Osteocyte (in vitro differentiated cells): ENCODE measurements around the gene IRX4. TPM values are rescaled to one million over a fixed set of nuclear protein-coding genes. Genes with fewer than 3 reads are reported as not detected.

ENCODE experiments used
- DNase-seq: peaks from one replicate; pipeline ENCODE4 v3.0.0; 2021; ENCODE audit warnings: mixed read lengths; ENCODE audit not compliant: unreplicated experiment; ENCODE audit errors: extremely low spot score
- H3K27ac Mint-ChIP-seq: one replicate; pipeline ENCODE4 v1.8.0; 2021; ENCODE audit warnings: mild to moderate bottlenecking, mixed read lengths; ENCODE audit not compliant: unreplicated experiment
- H3K27me3 Mint-ChIP-seq: one replicate; pipeline ENCODE4 v1.8.0; 2021; ENCODE audit warnings: mixed read lengths; ENCODE audit not compliant: unreplicated experiment
- H3K36me3 Mint-ChIP-seq: one replicate; pipeline ENCODE4 v1.8.0; 2021; ENCODE audit warnings: mixed read lengths; ENCODE audit not compliant: unreplicated experiment
- H3K4me1 Mint-ChIP-seq: one replicate; pipeline ENCODE4 v1.8.0; 2021; ENCODE audit warnings: mixed read lengths; ENCODE audit not compliant: unreplicated experiment
- H3K4me3 Mint-ChIP-seq: one replicate; pipeline ENCODE4 v1.8.0; 2021; ENCODE audit warnings: mild to moderate bottlenecking, moderate library complexity, mixed read lengths; ENCODE audit not compliant: unreplicated experiment
- H3K9me3 Mint-ChIP-seq: one replicate; pipeline ENCODE4 v1.8.0; 2021; ENCODE audit warnings: mixed read lengths; ENCODE audit not compliant: unreplicated experiment
- CTCF ChIP-seq: fragments of 200-600 bp; sonication (generic); IDR thresholded peaks from 2 replicates; pipeline ENCODE4 v1.5.0; 2021; ENCODE audit warnings: antibody characterized with exemption, mild to moderate bottlenecking, moderate library complexity
- total RNA-seq: library from RNA; stranded (reverse); gene quantifications from 2 replicates; pipeline ENCODE4 v1.2.1, GENCODE V29; 2021

The IRX4 gene
- total RNA-seq, 1 donor from 2014 or later, result not detected

- peaks cover 14% of the 10 kb centered on the region for H3K27me3 Mint-ChIP-seq
- H3K9me3 Mint-ChIP-seq, result no peaks in the 10 kb centered on the region
- no peaks in the 10 kb centered on the region for H3K36me3 Mint-ChIP-seq
- TF ChIP-seq CTCF, result no peak
- DNase-seq, result no peak
- H3K4me1 Mint-ChIP-seq, result no peaks in the 10 kb centered on the region
- no peak overlapping the region for H3K27ac Mint-ChIP-seq
- H3K4me3 Mint-ChIP-seq, result no peak overlapping the region
Measured at GRCh38 chr5:1864896-1865440, 17.8 kb downstream of the IRX4 start.

- no peaks in the 10 kb centered on the region for H3K9me3 Mint-ChIP-seq
- H3K27ac Mint-ChIP-seq, result no peak overlapping the region
- no peak for TF ChIP-seq CTCF
- H3K27me3 Mint-ChIP-seq, result peaks cover 8% of the 10 kb centered on the region
- H3K4me1 Mint-ChIP-seq, result no peaks in the 10 kb centered on the region
- no peak overlapping the region for H3K4me3 Mint-ChIP-seq
- no peaks in the 10 kb centered on the region for H3K36me3 Mint-ChIP-seq
- DNase-seq, result no peak
Measured at GRCh38 chr5:1860949-1861348, 21.8 kb downstream of the IRX4 start.

- Mint-ChIP-seq H3K27me3 (peaks cover 5% of the 10 kb centered on the region), H3K4me3 (no peak overlapping the region), H3K36me3 (no peaks in the 10 kb centered on the region), H3K9me3 (no peaks in the 10 kb centered on the region), H3K27ac (no peak overlapping the region), H3K4me1 (no peaks in the 10 kb centered on the region)
- DNase-seq, result no peak
- TF ChIP-seq CTCF, result no peak
Measured at GRCh38 chr5:1860021-1860610, 22.6 kb downstream of the IRX4 start.

GRCh38 chr5:1859099-1859498, 23.6 kb downstream of the IRX4 start:
- Mint-ChIP-seq H3K4me1 (no peaks in the 10 kb centered on the region), H3K9me3 (no peaks in the 10 kb centered on the region), H3K36me3 (no peaks in the 10 kb centered on the region), H3K27me3 (peaks cover under 1% of the 10 kb centered on the region), H3K4me3 (no peak overlapping the region), H3K27ac (no peak overlapping the region)
- no peak for DNase-seq
- no peak for TF ChIP-seq CTCF

GRCh38 chr5:1858436-1858835, 24.3 kb downstream of the IRX4 start:
- Mint-ChIP-seq H3K27me3 (peaks cover 7% of the 10 kb centered on the region), H3K9me3 (no peaks in the 10 kb centered on the region), H3K4me1 (no peaks in the 10 kb centered on the region), H3K36me3 (no peaks in the 10 kb centered on the region), H3K4me3 (no peak overlapping the region), H3K27ac (no peak overlapping the region)
- no peak for DNase-seq
- TF ChIP-seq CTCF, result no peak
